Breast epithelium (tissue), 4 donors: ENCODE results near the gene OR13C2. TPM values are rescaled to one million over a fixed set of nuclear protein-coding genes. Genes with fewer than 3 reads are reported as not detected.

Experiments
- DNase-seq, 2 donors: peaks; one replicate each; pipeline ENCODE4 v3.0.0-alpha.2; 2019; ENCODE audit warnings: low spot score in 2 of 2
- H3K27ac ChIP-seq, 2 donors: fragments of 200-600 bp; sonication (generic) in 1 of 2; one replicate each; pipeline ENCODE4 v1.5.1; 2016 to 2019; ENCODE audit warnings: mild to moderate bottlenecking in 1 of 2
- H3K27me3 ChIP-seq, 2 donors: fragments of 200-600 bp; sonication (generic) in 1 of 2; one replicate each; pipeline versions ENCODE4 v1.5.1 to v1.6.0; 2017 to 2019; ENCODE audit warnings: control low read depth in 1 of 2, mild to moderate bottlenecking in 1 of 2
- H3K36me3 ChIP-seq: fragments of 200-600 bp; one replicate; pipeline ENCODE4 v1.5.1; 2019
- H3K4me1 ChIP-seq, 2 donors: fragments of 200-600 bp; sonication (generic); one replicate each; pipeline ENCODE4 v1.5.1; 2016 to 2019; ENCODE audit warnings: control low read depth in 1 of 2
- H3K4me3 ChIP-seq, 3 donors: fragments of 200-600 bp; sonication (generic); 1 replicate in 2 of 3; 2 replicates in 1 of 3; pipeline ENCODE4 v1.5.1; 2016 to 2019; ENCODE audit warnings: mild to moderate bottlenecking in 3 of 3, moderate library complexity in 2 of 3
- H3K9me3 ChIP-seq, 2 donors: fragments of 200-600 bp; sonication (generic) in 1 of 2; one replicate each; pipeline ENCODE4 v1.5.1; 2016 to 2019; ENCODE audit warnings: control low read depth in 1 of 2
- POLR2A ChIP-seq: fragments of 450-650 bp; IDR thresholded peaks from one replicate; pipeline ENCODE4 v1.6.1; 2016; ENCODE audit warnings: antibody characterized with exemption, mild to moderate bottlenecking, moderate library complexity
- POLR2AphosphoS5 ChIP-seq, 3 donors: sonication (generic); formaldehyde crosslinking; IDR thresholded peaks; one replicate each; pipeline ENCODE4 v1.6.1; 2017; ENCODE audit warnings: antibody characterized with exemption in 3 of 3
- intact Hi-C: fragments of 100-400 bp; cut with DNase I; formaldehyde crosslinking; loops from one replicate; pipeline ENCODE4 v1.15.1; 2023; ENCODE audit warnings: low total_unique reads
- total RNA-seq, 3 donors: library from RNA; depleted of rRNA; stranded (reverse); fragments of >200 nt; gene quantifications; one replicate each; pipeline ENCODE4 v1.1.0, GENCODE V29; 2016
- TF ChIP-seq, protein P1 (sequence below), 3 donors: fragments of 450-650 bp; IDR thresholded peaks; one replicate each; pipeline ENCODE4 v1.5.1; 2016 to 2017; ENCODE audit warnings: antibody characterized with exemption in 3 of 3, mild to moderate bottlenecking in 3 of 3, moderate library complexity in 3 of 3

Gene OR13C2
- total RNA-seq, 3 donors from 2014 or later: not detected

GRCh38 chr9:104555521-104555920 is 49.9 kb downstream of the OR13C2 start:
- intact Hi-C loops: no loop called here
- H3K27me3 ChIP-seq: no peaks in the 10 kb centered on the region
- TF ChIP-seq, protein P1, sequence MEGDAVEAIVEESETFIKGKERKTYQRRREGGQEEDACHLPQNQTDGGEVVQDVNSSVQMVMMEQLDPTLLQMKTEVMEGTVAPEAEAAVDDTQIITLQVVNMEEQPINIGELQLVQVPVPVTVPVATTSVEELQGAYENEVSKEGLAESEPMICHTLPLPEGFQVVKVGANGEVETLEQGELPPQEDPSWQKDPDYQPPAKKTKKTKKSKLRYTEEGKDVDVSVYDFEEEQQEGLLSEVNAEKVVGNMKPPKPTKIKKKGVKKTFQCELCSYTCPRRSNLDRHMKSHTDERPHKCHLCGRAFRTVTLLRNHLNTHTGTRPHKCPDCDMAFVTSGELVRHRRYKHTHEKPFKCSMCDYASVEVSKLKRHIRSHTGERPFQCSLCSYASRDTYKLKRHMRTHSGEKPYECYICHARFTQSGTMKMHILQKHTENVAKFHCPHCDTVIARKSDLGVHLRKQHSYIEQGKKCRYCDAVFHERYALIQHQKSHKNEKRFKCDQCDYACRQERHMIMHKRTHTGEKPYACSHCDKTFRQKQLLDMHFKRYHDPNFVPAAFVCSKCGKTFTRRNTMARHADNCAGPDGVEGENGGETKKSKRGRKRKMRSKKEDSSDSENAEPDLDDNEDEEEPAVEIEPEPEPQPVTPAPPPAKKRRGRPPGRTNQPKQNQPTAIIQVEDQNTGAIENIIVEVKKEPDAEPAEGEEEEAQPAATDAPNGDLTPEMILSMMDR (IDR thresholded peaks at IDR 0.05): no peak
- TF ChIP-seq POLR2AphosphoS5 (IDR thresholded peaks at IDR 0.05) (no peak), POLR2A (no peak)
- peaks cover 9 to 17% of the 10 kb centered on the region in 2 donors for H3K9me3 ChIP-seq
- no peaks in the 10 kb centered on the region for H3K36me3 ChIP-seq
- no peak overlapping the region for H3K4me3 ChIP-seq
- H3K27ac ChIP-seq: no peak overlapping the region
- no peak for DNase-seq
- no peaks in the 10 kb centered on the region for H3K4me1 ChIP-seq

Other genes with a start within 250 kb of the OR13C2 start
- gene OR13F1, start 101.4 kb downstream of the OR13C2 start, total RNA-seq: not detected
- gene OR13C4, start 78.4 kb downstream of the OR13C2 start, total RNA-seq: not detected
- gene OR13C3, start 68.8 kb downstream of the OR13C2 start, total RNA-seq: not detected
- gene OR13C8, start 36.5 kb downstream of the OR13C2 start, total RNA-seq: not detected
- gene OR13C5, start 6.2 kb downstream of the OR13C2 start, total RNA-seq: not detected
- gene OR13C9, start 12.6 kb upstream of the OR13C2 start, total RNA-seq: not detected
- not detected for gene OR13D1, start 88.9 kb upstream of the OR13C2 start, total RNA-seq
- 10 to 100 TPM; 23.1 to 28.2 (median 26.6) TPM for gene NIPSNAP3A, start 142.1 kb upstream of the OR13C2 start, total RNA-seq
- gene NIPSNAP3B, start 158.5 kb upstream of the OR13C2 start, total RNA-seq: 10 to 100 TPM in 1 of 3 donors, 1 to 10 TPM in 2; 4.2 to 11.4 (median 6.9) TPM